HG03139 (cell line): ENCODE results near the gene BPIFB3.
"Not testable (repeated sequence)": the region's sequence is repeated elsewhere in the genome, so short reads cannot be mapped to it uniquely, and the experiment has no call there.

ENCODE experiments used
- ATAC-seq: cut with Tn5 transposase; IDR thresholded peaks from one replicate; pipeline ENCODE4 v1.9.1; 2021; ENCODE audit not compliant: unreplicated experiment

BPIFB3 gene

DNA sequence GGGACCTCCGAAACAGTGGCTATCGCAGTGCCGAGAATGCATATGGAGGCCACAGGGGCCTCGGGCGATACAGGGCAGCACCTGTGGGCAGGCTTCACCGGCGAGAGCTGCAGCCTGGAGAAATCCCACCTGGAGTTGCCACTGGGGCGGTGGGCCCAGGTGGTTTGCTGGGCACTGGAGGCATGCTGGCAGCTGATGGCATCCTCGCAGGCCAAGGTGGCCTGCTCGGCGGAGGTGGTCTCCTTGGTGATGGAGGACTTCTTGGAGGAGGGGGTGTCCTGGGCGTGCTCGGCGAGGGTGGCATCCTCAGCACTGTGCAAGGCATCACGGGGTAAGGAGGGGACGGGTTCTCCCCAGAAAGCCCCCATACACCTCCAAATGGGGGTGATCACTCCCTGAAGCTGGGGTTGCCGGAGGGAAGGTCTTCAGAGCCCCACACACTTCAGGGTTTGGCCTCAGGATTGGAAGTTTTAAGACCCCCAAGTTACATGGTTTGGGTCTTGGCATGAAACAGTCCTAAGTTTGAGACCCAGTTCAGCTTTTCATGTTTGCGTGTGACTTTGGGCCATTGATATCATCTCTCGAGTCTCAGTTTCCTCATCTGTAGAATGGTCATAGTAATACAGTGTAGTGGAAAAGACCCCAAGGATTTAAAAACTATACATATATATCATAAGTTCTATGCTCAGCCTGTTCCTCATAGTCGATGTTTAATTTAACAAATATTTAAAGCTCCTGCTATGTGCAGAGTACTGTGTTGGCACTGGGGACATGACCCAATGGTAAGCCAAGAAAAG lies 30.0 kb downstream of the BPIFB3 start:
- ATAC-seq, result no peak

DNA sequence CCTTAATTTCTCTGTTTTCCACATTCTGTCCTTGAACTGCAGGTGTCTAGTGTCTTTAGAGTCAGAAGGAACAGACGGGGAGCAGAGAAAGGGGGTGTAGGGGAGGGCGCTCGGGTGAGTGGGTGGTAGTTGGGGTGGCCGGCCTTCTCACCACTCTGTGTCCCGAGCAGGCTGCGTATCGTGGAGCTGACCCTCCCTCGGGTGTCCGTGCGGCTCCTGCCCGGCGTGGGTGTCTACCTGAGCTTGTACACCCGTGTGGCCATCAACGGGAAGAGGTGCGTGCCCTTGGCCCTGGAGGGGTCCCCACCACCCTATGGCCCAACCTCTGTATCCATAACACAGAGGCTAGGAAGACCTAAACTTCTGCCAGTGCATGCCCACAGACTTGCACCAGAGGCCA lies 31.0 kb downstream of the BPIFB3 start:
- ATAC-seq, result no peak

DNA sequence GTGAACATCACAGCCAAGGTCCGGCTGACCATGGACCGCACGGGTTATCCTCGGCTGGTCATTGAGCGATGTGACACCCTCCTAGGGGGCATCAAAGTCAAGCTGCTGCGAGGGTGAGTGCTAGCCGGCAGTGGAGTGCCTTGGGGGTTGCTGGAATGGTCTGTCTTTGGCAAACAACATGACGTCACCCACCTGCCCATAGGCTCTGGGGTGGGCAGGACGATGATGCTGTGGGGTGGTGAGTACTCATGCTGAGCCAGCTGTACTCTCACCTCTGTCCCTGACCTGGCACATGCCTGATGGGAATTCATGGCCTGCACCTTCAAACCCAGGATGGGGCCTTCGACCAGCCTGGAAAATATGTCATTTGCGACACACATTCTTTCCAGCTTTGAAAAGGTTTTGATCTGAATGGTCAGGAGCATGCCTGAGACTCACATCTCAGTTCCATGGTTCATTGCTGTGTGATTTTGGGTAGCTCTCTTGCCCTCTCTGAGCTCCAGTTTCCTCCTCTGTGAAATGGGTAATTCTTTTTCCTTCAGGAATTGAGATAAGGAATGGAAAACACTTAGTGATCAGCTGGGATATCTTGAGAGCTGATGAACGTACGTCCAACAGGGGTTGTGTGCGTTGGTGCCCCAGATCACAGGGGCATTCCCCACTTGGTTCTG lies 32.5 kb downstream of the BPIFB3 start:
- no peak for ATAC-seq

DNA sequence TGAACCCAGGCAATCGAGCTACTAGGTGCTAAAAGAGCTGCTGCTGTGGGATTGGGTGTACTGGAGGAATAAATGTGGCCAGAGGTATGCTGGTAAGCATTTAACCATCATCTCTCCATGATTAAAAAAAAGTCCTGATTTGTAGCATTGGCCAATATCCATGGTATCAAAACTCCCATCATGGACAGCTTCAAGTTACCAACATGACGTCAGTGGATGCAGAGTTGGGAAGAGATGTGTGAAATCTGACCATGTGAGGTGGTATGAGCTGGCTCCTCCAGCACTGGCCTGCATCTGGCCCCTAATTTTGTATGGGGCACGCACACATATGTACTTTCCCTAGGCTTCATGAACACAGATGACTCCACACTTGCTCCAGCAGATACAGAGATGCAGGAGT lies 37.4 kb downstream of the BPIFB3 start:
- no peak for ATAC-seq

DNA sequence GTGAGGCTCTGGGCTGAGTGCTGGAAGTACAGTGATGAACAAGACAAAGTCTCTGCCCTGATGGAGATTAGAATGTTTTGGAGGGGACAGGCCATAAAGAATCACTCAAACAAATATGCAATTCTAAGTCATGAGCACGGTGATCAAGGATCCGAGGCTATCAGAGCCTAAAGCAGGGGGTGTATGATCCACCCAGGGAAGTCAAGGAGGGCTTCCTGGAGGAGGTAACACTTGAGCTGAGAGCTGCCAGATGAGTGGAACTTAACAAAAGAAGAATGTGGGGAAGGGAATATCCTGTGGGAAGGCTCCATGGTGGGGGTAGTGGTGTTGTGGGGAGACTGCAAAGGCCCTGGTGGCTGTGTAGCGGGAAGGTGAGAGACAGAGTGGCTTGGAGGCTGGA lies 38.0 kb downstream of the BPIFB3 start:
- no peak for ATAC-seq

DNA sequence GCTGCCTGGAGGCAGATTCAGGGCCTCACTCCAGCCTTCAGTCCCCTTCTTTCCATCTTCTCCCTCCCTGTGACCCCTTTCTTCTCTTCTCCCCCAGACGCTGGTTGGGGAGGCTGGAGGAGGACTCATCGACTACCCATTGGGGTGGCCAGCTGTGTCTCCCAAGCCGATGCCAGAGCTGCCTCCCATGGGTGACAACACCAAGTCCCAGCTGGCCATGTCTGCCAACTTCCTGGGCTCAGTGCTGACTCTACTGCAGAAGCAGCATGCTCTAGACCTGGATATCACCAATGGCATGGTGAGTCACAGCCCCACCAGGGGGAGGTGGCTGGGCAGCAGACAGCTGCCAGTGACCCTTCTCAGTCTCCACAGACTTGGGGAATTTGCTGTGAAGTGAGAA lies 38.7 kb downstream of the BPIFB3 start:
- ATAC-seq, result no peak

DNA sequence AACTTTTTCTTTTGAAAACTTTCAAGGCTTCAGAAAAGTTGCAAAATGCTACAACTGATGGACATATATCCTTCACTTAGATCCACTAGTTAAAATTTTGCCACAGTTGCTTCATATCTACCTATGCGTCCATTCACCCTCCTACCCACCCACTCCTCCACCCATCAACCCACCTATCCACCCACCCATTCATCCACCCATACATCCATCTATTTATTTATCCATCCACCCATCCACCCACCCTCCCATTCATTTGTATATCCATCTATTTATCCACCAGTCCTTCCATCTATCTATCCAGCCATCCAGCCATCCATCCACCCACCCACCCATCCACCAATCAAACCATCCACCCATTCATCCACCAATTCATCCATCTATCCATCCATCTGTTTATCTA lies 39.4 kb downstream of the BPIFB3 start:
- ATAC-seq, result no peak

DNA sequence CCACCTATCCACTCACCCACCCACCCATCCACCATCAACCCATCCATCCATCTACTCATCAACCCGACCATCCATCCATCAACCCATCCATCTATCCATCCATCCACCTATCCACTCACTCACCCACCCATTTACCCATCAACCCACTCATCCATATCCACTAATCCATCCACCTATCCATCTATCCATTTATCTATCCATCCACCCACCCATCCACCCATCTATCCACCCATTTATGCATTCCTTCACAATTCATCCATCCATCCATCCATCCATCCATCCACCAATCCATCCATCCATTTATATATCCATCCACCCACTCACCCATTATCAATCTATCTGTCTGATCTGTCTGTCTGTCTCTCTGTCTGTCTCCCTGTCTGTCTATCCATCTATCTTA lies 39.9 kb downstream of the BPIFB3 start:
- no peak for ATAC-seq

DNA sequence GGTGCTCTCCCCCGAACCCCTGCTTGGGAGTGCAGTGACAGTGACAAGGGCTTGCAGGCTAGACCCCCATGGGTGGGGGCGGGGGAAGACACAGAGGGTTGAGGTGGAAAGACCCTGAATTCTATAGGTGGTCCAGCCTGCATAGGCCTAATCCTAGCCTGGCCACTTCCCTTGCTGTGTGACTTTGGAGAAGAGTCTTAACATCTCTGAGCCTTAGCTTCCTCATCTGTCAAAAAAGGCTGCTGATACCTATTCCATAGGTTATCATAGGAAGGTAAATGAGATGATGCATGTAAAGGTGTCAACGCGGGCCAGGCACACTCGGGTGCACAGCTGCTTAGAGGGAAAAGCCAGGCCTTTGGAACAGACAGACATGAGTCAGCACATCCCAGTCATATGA lies 41.5 kb downstream of the BPIFB3 start:
- no peak for ATAC-seq

DNA sequence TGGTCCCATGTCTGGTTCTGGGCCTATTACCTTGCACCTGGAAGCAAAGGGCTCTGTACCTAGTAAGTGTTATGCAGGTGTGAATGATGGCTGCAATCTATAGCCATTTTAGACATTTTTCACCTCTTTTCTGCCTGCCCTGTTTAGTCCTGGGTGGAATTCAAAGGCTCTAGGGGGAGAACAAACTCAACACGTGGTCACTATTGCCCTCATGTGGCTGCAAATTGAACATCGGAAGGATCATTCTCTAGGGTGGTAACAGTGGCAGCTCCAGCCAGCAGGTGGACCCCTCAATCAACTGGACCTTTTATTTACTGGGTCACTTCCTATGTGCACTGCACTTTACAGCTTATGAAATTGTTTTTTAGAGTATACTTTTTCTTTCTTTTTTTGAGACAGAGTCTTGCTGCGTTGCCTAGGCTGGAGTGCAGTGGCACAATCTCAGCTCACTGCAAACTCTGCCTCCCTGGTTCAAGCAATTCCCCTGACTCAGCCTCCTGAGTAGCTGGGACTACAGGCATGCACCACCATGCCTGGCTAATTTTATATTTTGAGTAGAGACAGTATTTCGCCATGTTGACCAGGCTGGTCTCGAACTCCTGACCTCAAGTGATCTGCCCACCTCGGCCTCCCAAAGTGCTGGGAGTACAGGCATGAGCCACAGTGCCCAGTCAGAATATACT lies 42.3 kb downstream of the BPIFB3 start:
- not testable (repeated sequence) for ATAC-seq

DNA sequence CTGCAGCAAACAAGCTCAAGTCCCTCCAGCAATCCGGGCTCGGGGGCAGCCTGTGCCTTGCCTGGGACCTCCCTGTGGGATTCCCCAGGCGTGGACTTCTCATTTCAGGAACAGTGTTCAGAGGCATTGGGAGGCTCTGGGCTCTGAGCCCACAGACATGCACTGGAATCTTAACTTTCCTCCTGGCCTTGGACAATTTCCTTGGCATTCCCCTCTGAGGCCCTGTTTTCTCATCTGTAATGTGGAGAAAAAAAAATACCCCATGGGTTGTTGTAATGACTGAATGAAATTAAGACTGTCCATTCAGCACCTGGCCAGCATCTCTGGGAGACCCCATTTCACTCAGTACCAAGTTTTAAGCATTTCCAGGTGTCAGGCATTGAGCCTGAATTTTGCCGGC lies 43.3 kb downstream of the BPIFB3 start:
- ATAC-seq, result no peak

DNA sequence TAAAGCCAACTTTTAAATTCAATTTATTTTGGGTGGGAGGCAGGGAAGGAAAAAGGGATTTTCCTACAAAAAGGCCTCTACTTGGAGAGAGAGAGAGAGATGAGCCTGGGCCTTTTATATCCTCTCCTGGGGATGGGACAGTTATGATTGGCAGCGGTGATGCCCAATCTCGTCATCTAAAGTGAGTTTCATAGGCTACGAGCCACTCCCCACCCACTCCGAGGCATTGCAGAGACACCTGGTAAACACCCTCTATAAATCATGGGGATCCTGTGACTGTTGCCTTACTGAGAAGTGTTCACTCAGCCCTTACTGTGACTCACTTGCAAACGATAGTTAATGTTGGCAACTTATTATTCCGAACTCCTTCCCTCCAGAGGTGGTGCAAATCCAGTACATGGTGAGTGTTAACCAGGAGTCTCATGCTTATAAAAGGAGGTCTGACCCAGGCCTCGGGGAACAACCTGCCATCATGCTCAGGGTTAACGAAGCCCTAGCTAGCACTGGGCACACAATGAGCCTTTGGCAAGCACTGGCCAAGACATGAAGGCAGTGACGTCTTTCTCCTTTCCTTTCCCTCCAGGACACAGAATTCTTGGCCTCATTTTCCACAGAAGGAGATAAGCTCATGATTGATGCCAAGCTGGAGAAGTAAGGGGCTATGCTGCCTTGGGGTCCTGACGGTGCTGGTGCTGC lies 46.3 kb downstream of the BPIFB3 start:
- ATAC-seq, result no peak

DNA sequence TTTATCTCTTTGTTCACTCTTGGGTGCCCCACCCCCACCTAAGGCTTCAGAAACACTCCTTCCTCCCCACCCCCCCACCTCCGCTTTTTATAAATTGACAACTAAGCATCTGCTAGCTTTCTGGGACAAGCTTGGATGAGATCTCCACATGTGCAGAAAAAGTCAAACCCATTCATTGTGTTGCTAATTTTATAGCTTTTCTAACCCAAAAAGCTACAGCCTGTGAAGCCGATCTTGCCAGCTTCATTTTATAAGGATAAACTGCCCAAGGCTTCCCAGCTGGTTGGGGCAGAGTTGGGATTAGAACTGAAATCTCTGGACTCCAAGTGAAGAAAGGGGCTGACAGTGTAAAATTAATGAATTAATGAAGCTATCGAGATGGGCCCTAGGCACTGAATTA lies 49.9 kb downstream of the BPIFB3 start:
- no peak for ATAC-seq

DNA sequence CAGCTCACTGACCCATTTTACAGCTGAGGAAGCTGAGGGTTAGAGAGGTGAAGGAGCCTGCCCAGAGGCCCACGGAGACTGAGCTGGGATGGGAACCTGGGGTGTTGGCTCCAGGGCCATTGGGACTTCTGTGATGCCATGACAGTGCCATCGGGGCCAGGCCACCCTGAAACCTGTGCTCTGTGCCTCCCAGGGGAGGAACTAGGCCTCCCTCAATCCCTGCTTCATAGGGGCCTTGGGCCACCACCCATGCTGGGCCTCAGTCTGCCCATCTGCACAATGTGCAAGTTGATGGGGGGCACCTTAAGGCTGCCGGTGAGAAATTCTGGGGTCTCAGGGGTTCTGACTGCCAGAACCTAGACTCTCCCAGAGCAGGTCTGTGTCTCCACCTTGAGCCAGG lies 50.6 kb downstream of the BPIFB3 start:
- ATAC-seq, result no peak

DNA sequence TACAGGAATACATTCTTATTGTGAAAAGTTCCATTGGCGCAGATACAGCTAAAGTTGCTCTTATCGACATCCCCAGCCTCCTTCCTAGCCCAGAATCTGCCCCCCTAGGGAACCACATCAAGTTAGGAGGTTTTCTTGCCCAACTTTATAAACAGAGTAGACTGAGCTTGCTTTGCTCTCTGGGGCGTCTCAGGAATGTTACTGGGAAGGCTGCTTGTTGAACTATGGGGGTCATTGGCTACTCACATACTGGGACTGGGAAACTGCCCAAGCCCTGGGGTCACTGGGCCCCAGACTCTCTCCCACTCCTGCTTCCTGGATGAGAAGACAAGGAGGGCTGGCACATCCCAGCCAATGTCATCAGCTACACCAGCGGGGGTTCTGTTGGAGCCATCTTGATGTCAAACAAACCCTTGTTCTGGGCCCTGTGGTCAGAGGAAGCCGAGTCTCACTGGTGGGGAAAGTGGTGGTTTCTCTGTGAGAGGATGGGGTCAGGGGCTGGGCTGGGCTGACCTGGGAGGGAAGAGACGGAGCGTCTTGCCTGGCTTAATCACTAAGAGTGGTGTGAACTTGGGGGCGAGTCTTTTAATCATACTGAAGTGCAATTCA lies 51.7 kb downstream of the BPIFB3 start:
- ATAC-seq, result no peak

DNA sequence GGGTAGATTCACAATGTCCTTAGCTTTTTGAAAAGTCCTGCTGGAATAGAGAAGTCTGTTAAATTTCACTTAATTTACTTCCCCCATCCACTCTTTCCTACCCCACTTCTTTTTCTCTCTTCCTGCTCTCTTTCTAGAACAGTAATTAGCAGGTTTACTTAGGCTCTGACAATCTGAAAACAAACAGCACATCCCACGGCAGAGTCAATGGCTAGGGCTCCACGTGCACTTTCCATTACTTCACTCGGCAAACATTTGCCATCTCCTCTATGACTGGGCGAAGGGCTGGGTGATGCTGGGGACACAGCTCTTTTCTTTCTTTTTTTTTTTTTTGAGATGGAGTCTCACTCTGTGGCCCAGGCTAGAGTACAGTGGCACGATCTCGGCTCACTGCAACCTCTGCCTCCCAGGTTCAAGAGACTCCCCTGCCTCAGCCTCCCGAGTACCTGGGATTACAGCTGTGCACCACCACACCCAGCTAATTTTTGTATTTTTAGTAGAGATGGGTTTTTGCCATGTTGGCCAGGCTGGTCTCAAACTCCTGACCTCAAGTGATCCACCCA lies 52.4 kb downstream of the BPIFB3 start:
- not testable (repeated sequence) for ATAC-seq

DNA sequence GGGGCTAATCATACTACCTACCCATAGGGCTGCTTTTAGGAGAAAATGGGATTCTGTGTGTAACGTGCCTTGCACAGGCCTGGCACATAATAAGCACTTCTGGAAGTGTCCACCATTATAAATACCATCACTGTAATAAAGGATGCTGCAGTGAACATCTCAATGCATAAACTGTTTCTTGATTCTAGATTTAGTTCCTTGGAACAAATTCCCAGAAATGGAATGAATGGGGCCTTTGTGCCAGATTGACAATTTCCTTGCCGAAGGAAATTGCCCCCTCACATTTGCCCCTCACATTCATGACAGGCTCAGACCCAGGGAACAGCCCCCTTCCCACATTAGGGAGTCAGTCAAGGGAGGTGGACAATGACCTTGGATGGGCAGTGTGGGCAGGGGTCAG lies 55.0 kb downstream of the BPIFB3 start:
- ATAC-seq, result no peak

DNA sequence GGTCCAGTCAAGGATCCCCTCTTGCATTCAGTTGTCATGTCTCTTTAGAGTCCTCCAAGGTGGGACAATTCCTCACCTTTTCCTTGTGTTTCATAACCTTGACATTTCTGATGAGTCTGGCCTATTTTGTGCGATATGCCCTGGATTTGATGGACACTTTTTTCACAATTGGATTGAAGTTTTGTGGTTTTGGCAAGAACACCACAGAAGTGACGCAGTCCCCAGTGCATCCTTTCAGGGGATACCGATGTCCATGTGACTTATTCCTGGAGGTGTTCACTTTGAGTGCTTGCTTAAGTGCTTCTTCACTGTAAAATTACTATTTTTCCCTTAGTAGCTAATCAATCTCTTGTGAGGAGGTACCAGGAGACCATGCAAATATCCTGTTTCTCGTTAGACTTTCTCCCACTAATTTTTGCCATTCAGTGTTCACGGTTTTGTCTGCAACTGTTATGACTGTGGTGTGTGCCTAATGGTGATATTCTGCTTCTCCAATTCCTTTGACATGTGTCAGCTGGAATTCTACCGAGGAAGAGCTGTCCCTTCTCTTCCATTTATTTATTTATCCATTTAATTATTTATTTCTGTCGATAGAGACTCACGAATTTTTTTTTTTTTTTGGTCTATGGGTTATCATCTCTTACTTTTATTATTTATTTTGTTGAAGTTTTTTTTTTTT lies 56.6 kb downstream of the BPIFB3 start:
- no peak for ATAC-seq

DNA sequence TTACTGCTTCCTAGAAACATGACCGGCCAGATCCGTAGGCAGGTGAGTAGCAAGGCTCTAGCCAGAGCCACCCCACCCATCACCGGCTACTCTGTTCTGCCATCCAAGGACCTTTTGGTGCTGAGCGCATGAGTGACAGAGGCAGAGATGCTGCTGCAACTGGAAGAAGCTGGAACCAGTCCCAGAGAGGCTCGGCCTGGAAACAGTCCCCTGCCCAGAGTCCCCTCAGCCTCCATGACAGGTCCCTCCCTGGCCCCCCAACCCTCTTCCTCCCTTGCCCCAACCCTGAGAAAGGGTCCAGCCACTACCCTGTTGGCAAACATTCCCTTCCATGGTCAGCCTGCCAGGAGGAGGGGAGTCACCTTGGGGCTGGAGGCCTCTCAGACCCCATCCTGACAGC lies 57.6 kb downstream of the BPIFB3 start:
- ATAC-seq, result no peak
